NCI-H526 (cell line): ENCODE results near the gene ADGRG6.
A peak's percentile ranks its signal among the peaks of the same experiment; 100 is the strongest.
"Not testable (repeated sequence)": the region's sequence is repeated elsewhere in the genome, so short reads cannot be mapped to it uniquely, and the experiment has no call there.

Experiments used
- DNase-seq, 2 experiments: peaks; one replicate each; lab custom pipeline; 2025; lab: John Stamatoyannopoulos, UW

Gene ADGRG6

DNA sequence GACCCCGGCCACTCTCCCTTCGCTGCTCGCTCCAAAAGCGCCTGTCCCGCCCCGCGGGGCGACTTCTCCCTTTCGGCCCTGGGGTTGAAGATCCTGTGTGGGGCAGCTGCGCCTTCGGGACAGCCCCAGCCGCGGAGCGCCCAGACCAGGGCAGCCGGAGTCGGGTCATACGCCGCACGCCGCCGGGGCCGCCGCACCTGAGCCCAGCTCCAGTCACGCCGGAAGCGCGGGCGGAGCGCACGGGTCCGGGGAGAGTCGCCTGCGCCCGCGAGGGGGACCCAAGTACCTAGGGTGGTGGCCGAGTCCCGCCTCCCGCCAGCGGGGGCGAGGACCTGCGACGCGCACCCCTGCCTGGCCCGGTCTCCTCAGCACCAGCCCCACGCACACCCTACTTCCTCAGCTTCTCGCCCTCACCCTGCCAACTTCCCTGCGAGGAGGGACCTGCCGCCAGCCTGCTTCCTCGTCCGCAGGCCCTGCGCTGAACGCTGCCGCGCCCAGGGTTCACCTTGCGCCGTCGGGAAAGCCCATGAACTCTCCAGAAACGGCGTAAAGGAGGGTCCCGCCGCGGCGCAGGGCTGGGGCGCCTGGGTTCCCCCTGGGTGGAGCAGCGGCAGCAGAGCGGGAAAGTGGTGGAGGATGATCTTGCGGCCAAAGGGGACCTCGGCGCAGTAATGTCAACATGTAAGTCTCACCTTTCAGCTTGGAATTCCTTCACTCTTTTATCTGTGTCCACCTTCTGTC is at the start of gene ADGRG6:
Gene ADGRG6, plus strand, starts transcription at position 357 of the 741 bp plus-strand sequence. Its CDS starts 323 bp downstream, at position 680.
- DNase-seq: peak in 1 of 2 experiments; percentile 83

DNA sequence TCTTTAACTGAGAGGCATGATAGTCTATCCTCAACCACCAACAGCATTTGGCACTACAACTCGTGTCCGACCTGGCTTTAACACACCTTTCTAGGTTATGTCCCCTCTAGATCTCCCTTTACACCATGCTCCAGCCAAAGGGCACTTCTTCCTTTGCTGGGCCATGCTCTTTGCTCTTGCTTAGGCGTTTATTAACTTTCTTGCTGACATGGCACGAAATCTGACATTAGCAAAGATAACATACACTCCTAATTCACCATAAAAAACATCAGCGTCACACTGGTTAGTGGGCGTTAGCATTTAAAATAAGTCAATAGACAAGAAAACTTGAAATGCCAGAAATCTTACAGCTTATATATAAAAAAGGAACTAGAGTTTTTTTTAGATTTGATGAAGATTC is 47.3 kb upstream of the ADGRG6 start:
- no peak for DNase-seq

DNA sequence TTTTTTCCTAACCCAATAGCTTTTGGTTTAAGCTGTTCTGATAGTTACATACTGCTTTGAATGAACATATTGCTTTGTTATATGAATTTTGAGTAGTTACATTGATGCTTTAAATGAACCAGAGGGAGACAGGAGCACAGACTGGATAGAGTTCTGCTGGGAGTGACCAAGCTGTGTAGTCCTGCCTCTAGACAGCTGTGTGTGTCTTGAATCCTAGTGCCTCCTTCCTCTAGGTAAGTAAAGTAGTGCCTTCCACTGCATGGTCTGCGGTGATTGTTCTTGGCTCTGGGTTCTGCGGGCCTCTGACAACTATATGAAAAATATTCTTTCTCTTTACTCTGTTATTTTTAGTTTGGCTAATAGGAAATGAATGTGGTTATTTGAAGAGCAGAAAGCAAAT is 46.0 kb upstream of the ADGRG6 start:
- DNase-seq: no peak

DNA sequence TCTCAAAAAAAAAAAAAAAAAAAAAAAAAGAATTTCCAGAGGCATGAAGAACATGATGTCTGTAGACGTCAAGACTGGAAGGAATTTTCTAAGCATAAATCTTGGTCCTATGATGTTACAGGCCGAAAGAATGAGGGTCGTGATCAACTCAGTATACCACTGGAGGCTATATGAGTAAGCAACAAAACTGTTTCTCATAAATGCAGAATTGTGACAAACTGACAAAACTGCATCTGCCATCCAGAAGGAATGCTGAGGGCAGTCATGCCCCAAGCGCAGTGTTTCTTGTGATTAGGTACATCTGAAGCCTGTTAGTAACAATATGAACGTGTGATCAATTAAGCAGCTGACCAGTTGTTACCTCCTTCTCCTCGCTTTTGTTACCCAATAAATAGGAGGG is 43.5 kb upstream of the ADGRG6 start:
- no peak for DNase-seq

GRCh38 chr6:142258757-142259156 is 43.0 kb upstream of the ADGRG6 start:
- DNase-seq: no peak

GRCh38 chr6:142260748-142261147 is 41.1 kb upstream of the ADGRG6 start:
- no peak for DNase-seq

GRCh38 chr6:142262231-142262630 is 39.6 kb upstream of the ADGRG6 start:
- DNase-seq: no peak

GRCh38 chr6:142265476-142265875 is 36.3 kb upstream of the ADGRG6 start:
- peak; percentile 58 to 65 for DNase-seq

- no peak for DNase-seq
These were observed 35.7 kb upstream of the ADGRG6 start for GRCh38 chr6:142266060-142266459.

GRCh38 chr6:142271476-142271875 is 30.3 kb upstream of the ADGRG6 start:
- DNase-seq: peak in 1 of 2 experiments; percentile 31

DNA sequence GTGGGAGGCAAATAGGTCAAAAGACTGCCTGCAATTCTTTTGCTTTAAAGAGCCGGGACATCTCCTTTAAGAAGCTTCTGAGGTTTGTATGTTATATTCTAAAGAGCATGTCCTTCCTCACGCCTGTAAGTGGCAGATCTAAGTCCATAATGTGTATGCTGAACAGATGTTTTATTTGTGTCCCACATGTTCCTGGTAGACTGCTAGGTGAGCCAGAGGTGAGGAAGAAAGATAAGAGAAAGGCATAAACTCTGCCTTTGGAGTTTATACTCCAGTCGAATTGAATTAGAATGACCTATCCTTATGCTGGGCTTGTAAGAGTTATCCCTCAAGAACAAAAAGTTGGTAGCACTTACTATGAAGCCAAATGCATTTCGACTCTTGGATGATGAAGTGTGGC is 27.2 kb upstream of the ADGRG6 start:
- DNase-seq: no peak

- peak in 1 of 2 experiments; percentile 6 for DNase-seq
These were observed 26.4 kb upstream of the ADGRG6 start for GRCh38 chr6:142275236-142276006.

DNA sequence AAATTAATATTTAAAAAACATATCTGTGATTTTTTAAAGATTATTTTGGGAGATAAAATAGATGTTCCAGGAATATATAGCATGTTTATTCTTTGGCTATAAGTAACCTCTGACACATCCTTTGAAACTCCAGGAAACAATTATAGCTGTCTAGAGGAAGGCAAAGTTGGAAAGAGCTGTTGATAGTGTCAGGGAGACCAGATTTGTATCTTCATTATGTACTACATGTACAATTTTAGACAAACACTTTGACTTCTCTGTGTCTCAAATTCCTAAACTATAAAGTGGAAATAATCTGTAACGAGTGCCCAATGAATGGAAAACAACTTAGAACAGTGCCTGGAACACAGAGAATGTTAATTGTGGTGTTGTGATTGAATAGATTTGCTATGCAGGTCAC is 25.6 kb upstream of the ADGRG6 start:
- no peak for DNase-seq

GRCh38 chr6:142279350-142280180 is 22.2 kb upstream of the ADGRG6 start:
- no peak for DNase-seq

GRCh38 chr6:142280265-142280664 is 21.5 kb upstream of the ADGRG6 start:
- peak; percentile 53 to 55 for DNase-seq

GRCh38 chr6:142280927-142281326 is 20.9 kb upstream of the ADGRG6 start:
- no peak for DNase-seq

- not testable (repeated sequence) for DNase-seq
These were observed 18.7 kb upstream of the ADGRG6 start for GRCh38 chr6:142283138-142283537.

DNA sequence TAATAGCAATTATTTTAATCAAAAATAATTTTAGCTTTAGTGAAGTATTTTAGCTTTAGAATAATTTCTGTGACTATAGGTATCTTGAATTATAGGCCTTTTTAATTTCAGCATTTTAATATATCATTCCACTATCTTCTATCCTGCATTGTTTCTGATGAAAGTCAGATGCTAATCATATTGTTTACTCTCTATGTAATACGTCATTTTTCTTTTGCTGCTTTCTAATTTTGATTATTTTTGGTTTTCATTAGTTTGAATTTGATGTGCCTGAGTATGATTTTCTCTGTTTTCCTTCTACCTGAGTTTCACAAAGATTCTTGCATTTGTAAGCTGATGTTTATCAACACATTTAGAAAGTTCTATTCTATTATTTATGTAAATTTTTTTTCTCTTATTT is 17.4 kb upstream of the ADGRG6 start:
- no peak for DNase-seq

DNA sequence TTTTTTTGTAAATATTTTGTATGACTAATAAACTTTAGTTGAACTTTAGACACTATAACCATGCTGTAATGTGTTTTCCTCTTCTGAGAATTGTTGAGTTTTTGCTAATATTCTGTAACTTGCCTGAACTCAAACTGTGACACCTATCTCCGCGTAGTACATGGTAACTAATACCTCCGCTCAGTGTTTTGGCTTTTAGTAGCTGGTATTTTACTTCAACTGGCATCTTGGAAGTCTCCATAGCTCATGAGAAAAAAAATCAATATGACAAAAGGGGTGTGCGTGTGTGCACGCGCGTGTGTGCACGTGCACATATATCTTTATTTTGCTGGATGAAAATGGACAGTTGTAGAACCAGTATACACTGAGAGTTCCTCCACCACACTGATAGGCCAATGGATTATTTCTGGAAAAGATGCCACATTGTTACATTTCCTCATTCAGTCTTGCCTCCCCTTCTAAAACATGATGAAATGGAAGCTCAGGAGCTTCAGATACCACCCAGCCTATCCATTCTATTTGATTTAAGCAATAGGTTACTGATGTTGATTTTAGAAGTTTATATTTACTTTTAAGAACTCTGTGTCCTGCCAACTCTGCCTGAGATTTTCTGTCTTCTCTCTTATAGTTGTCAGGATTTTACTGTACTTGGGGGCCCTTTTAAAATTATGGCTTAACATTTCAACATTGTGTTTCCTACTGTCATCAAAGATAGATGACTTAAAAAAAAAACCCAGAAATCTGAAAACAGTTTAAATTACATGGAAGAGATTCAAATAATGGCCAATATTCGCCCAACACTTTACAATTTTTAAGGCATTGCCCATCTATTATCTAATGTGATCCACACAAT is 16.3 kb upstream of the ADGRG6 start:
- DNase-seq: no peak

DNA sequence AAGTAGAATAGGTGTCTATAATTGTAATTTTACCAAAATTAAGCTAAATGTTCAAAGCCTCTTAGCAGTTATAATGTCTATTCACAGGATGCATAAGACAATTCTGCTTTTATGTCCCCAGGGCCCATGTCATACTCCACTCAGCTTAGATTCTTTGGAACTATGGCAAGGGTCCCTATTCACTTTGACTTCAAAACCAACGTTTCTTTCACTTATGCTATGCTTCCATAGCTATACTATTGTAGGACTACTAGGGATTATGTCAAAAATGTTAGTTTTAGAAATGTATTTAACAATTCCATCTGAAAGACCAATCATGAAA is 15.8 kb upstream of the ADGRG6 start:
- DNase-seq: no peak

DNA sequence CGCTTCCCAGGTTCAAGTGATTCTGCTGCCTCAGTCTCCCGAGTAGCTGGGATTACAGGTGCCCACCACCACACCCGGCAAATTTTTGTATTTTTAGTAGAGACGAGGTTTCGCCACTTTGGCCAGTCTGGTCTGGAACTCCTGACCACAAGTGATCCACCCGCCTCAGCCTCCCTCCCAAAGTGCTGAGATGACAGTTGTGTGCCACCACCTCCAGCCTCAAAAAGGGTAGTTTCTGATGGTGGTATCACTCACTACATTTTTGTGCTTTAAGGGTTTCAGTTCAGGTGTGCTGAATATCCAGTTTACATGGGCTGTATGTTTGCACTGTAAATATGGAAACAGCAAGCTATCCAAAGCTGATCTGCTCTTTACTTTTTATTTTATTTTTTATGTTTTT is 12.1 kb upstream of the ADGRG6 start:
- no peak for DNase-seq

DNA sequence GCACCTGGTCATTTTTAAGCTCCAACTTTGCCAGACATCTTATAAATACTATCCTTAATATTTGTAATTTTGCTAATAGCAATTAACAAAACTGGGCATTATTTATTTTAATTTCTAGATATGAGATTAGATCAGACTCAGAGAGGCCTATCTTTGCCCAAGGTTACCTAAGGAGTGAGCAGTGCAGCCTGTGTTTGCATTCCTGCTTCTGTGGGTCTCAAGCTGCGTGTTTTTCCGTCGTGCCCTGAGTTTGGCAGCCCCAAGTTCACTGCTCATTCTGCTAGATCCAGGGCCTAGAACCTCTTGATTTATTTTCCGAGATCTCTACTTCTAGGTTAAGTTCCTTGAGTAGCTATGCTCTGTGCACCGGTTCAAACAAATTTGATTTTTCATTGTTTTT is 11.0 kb upstream of the ADGRG6 start:
- DNase-seq: no peak
